ENCODE results near the gene ADAMTSL2. TPM values are rescaled to one million over a fixed set of nuclear protein-coding genes. Genes with fewer than 3 reads are reported as not detected.

The ADAMTSL2 gene
- total RNA-seq, 3 donors from 2014 or later (not counting 1 experiment from before 2014, with no cell fraction given) = not detected

DNA sequence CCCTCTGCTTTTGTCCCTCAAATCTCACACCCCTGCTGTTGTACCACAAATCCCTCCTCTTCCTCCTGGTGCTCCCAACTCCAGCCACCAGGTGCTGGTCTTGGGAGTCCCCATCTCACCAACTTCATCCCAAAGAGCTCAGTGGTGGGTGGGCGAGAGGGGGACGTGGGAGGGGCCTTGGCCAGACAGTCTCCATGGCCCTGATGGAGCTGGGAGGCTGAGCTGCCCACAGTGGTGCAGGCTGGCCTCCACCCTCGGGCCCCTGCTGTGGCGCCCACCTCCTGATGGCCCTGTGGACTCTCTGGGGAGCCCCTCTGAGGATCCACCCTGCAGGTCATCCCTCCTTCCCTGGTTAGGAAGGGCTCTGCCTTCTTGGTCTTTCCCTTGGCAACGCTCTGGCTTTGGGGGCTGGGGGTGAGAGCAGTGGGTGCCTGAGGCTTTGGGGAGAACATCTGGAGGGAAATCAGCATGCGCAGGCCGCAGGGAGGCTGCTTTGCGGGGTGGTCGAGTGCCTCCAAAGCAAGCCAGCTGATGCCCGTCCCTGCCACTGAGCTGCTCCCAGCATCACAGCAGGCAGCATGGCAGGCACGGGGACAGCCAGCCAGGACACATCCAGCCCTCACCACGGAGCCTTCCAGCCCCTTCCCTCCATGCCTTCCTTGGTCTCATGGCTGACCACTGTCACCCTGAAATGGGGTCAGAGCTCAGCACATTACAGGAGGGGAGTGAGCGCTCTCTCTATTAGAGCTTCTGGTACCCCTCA, 82.3 kb downstream of the ADAMTSL2 start:
- intact Hi-C loops (cut with micrococcal nuclease) = no loop called here
- Histone ChIP-seq H3K4me3 (ENCODE audit: low read length) (no peak overlapping the region), H3K4me1 (ENCODE audit: control insufficient read depth, insufficient read depth, low read length) (peaks cover 28% of the 10 kb centered on the region), H3K36me3 (ENCODE audit: control insufficient read depth, insufficient read depth, low read length) (no peaks in the 10 kb centered on the region), H3K27ac (ENCODE audit: low read length) (no peak overlapping the region), H3K27me3 (ENCODE audit: control insufficient read depth, insufficient read depth, low read length) (no peaks in the 10 kb centered on the region), H3K9me3 (ENCODE audit: control insufficient read depth, insufficient read depth, low read length) (no peaks in the 10 kb centered on the region)
- Mint-ChIP-seq H3K27ac (no peak overlapping the region), H3K27me3 (ENCODE audit: low read depth in 2 of 2) (peaks cover 17 to 21% of the 10 kb centered on the region in 2 donors), H3K9me3 (no peaks in the 10 kb centered on the region), H3K4me1 (peaks cover 31 to 32% of the 10 kb centered on the region in 2 donors), H3K36me3 (no peaks in the 10 kb centered on the region), H3K4me3 (no peak overlapping the region)
- TF ChIP-seq, protein P1, sequence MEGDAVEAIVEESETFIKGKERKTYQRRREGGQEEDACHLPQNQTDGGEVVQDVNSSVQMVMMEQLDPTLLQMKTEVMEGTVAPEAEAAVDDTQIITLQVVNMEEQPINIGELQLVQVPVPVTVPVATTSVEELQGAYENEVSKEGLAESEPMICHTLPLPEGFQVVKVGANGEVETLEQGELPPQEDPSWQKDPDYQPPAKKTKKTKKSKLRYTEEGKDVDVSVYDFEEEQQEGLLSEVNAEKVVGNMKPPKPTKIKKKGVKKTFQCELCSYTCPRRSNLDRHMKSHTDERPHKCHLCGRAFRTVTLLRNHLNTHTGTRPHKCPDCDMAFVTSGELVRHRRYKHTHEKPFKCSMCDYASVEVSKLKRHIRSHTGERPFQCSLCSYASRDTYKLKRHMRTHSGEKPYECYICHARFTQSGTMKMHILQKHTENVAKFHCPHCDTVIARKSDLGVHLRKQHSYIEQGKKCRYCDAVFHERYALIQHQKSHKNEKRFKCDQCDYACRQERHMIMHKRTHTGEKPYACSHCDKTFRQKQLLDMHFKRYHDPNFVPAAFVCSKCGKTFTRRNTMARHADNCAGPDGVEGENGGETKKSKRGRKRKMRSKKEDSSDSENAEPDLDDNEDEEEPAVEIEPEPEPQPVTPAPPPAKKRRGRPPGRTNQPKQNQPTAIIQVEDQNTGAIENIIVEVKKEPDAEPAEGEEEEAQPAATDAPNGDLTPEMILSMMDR (IDR thresholded peaks at IDR 0.05) = no peak
- 81% methylated on average over 13 of the region's 13 CpGs for WGBS (ENCODE audit: insufficient coverage)
- DNase-seq (no peak), ATAC-seq (no peak)

DNA sequence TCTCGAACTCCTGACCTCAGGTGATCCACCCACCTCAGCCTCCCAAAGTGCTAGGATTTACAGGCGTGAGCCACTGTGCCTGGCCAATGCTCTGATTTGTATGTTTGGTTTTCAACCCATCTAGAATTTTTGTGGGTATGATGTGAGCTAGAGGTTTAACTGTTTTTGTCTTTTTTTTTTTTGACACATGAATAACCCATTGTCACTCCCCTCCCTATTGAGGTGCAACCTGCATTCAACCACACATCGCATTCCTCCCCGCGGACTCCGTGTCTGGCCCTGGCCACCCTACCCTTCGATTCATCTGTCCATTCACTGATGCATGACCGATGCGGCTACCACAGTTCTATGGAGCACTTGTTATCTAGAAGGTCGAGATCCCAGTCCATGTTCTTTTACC, 84.2 kb downstream of the ADAMTSL2 start:
- 59% methylated on average over 9 of the region's 10 CpGs for WGBS (ENCODE audit: insufficient coverage)
- intact Hi-C loops (cut with micrococcal nuclease) = no loop called here
- Histone ChIP-seq H3K36me3 (ENCODE audit: control insufficient read depth, insufficient read depth, low read length) (no peaks in the 10 kb centered on the region), H3K4me1 (ENCODE audit: control insufficient read depth, insufficient read depth, low read length) (peaks cover 28% of the 10 kb centered on the region), H3K27me3 (ENCODE audit: control insufficient read depth, insufficient read depth, low read length) (no peaks in the 10 kb centered on the region), H3K4me3 (ENCODE audit: low read length) (no peak overlapping the region), H3K27ac (ENCODE audit: low read length) (no peak overlapping the region), H3K9me3 (ENCODE audit: control insufficient read depth, insufficient read depth, low read length) (no peaks in the 10 kb centered on the region)
- Mint-ChIP-seq H3K4me1 (peaks cover 36 to 38% of the 10 kb centered on the region in 2 donors), H3K27ac (peak overlapping the region in 1 of 2 donors; percentile 18), H3K9me3 (no peaks in the 10 kb centered on the region), H3K36me3 (no peaks in the 10 kb centered on the region), H3K27me3 (ENCODE audit: low read depth in 2 of 2) (peaks cover 17 to 22% of the 10 kb centered on the region in 2 donors), H3K4me3 (no peak overlapping the region)
- TF ChIP-seq, protein P1 (IDR thresholded peaks at IDR 0.05) = no peak
- ATAC-seq = peak in 1 of 3 donors; percentile 34
- no peak for DNase-seq

DNA sequence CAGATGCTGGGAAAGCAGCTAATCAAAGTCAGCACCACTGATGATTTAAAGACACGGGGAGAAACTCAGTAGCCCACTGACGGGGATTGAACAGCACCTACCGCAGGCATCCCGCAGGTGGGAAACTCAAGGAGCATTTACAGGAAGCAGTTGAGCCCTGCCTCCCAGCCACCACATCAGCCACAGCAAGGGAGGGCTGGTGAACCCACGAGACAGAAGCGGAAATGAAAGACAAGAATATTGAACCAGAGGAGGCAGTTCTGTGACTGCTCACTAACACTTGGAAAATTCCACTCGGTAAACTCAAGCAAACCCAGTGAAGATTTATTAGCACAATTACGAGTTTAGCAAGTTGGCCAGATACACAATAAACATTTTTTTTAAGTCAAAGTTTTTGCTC, 85.3 kb downstream of the ADAMTSL2 start:
- Mint-ChIP-seq H3K9me3 (no peaks in the 10 kb centered on the region), H3K27me3 (ENCODE audit: low read depth in 2 of 2) (peaks cover 16 to 22% of the 10 kb centered on the region in 2 donors), H3K27ac (peak overlapping the region; percentile 34 to 42), H3K4me3 (peak overlapping the region; percentile 81), H3K36me3 (no peaks in the 10 kb centered on the region), H3K4me1 (peaks cover 36 to 38% of the 10 kb centered on the region in 2 donors)
- Histone ChIP-seq H3K36me3 (ENCODE audit: control insufficient read depth, insufficient read depth, low read length) (no peaks in the 10 kb centered on the region), H3K4me1 (ENCODE audit: control insufficient read depth, insufficient read depth, low read length) (peaks cover 28% of the 10 kb centered on the region), H3K4me3 (ENCODE audit: low read length) (no peak overlapping the region), H3K27ac (ENCODE audit: low read length) (no peak overlapping the region), H3K9me3 (ENCODE audit: control insufficient read depth, insufficient read depth, low read length) (no peaks in the 10 kb centered on the region), H3K27me3 (ENCODE audit: control insufficient read depth, insufficient read depth, low read length) (no peaks in the 10 kb centered on the region)
- under 1% methylated on average over 8 of the region's 8 CpGs for WGBS (ENCODE audit: insufficient coverage)
- peak; percentile 40 to 91 (median 44) for ATAC-seq
- TF ChIP-seq, protein P1 (IDR thresholded peaks at IDR 0.05) = no peak
- peak in 1 of 2 donors; percentile 82 for DNase-seq
- intact Hi-C loops (cut with micrococcal nuclease) = no loop called here

Data from natural killer cell (primary cell).